Activated CD4-positive, alpha-beta T cell treated with anti-CD3 and anti-CD28 coated beads, Interleukin-2, amount 50 U/mL, for 24 hours (primary cell): Measurements from ENCODE around the gene SMG1.
"Not testable (repeated sequence)": the region's sequence is repeated elsewhere in the genome, so short reads cannot be mapped to it uniquely, and the experiment has no call there.

Experiments used
- DNase-seq, 2 donors: peaks; one replicate each; pipeline ENCODE4 v3.0.0-alpha.2; 2020; ENCODE audit warnings: low read depth in 1 of 2, low spot score in 1 of 2

Gene SMG1

DNA sequence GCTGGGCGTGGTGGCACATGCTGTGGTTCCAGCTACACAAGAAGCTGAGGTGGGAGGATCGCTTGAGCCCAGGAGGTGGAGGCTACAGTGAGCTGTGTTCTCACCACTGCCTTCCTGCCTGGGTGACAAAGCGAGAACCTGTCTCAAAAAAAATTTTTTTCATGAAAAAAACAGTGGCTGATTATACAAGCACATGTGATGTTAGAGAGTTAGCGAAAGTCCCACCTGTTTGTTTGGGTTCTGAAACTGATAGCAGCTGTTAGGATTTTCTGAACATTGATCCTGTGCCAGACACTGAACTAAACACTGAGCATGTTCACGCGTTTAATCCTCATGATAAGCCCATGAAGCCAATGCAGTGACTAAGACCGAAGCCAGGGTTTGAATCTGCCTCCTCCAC lies 159.0 kb downstream of the SMG1 start:
- not testable (repeated sequence) for DNase-seq

- DNase-seq: not testable (repeated sequence)
These were observed 163.5 kb downstream of the SMG1 start for GRCh38 chr16:18762713-18763112.

DNA sequence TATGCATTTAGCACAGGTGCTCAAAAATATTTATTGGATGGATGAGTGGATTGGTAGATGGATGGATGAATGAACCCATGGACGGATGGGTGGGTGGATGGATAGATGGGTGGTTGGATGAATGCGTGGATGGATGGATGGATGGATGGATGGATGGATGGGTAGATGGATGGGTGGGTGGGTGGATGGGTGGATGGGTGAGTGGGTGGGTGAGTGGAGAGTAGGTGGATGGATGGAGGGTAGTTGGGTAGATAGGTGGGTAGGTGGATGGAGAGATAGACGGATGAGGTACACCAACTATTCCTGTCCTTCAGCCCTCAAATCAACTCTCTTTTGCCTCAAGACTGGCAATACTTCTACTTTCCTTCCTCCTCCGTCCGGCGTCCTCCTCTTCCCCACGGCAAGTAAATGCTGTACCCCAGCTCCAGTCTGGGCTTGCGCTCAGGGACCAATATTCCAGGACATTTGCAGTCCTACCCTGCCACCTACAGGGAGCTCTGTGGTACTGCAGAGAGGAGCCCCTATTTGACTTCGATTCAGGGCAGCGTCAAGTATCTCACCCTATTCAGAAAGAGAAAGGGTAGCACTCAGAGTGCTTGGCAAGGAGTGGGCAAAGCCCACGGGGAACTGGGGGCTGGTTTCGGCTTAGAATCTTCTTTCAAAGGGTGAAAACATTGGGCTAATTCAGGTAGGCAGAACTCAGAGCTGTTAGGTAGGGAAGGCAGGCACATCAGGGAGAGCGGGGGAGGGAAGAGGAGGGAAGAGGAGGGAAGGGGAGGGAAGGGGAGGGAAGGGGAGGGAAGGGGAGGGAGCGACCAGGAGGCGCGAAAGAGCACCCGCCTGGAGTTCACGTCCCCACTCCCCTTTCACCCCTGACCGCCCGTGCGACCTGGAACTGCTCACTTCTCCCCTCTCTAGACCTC lies 166.3 kb downstream of the SMG1 start:
- peak; percentile 32 to 41 for DNase-seq

- DNase-seq: not testable (repeated sequence)
These were observed 168.1 kb downstream of the SMG1 start for GRCh38 chr16:18757960-18758660.

DNA sequence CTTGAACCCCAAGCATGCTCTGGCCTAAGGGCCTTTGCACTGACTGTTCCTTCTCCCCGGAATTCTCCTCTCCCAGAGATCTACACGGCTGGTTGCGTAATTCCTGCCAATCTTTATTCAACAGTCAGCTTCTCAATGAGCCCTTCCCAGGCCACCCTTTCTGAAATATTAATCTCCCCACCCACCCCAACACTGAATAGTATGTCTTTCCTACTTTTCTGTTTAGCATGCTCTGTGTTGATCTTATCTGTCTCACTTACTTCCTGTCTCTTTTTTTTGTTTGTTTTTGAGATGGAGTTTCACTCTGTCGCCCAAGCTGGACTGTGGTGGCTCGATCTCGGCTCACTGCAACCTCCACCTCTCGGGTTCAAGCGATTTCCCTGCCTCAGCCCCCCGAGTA lies 169.6 kb downstream of the SMG1 start:
- DNase-seq: not testable (repeated sequence)
